Calu3 (cell line): Measurements from ENCODE around the gene CCNJ. TPM values are rescaled to one million over a fixed set of nuclear protein-coding genes. Genes with fewer than 3 reads are reported as not detected.

ENCODE experiments used
- BruUV-seq: library from RNA; stranded (reverse); fragments of 400-500 nt; replicated peaks from 2 replicates; lab custom pipeline; 2021; lab: Mats Ljungman, UMichigan
- CTCF ChIA-PET: fragments of 300-600 bp; sonication (Branson Sonifier 250); formaldehyde crosslinking; loops from one replicate; lab custom pipeline; 2022; ENCODE audit warnings: antibody characterized with exemption; lab: Charles Lee
- DNase-seq: peaks from one replicate; pipeline ENCODE4 v3.0.0; 2022
- H3K27ac Mint-ChIP-seq: one replicate; pipeline ENCODE4 v1.8.0; 2022; ENCODE audit warnings: mixed read lengths; ENCODE audit not compliant: unreplicated experiment
- H3K27me3 Mint-ChIP-seq: one replicate; pipeline ENCODE4 v1.8.0; 2022; ENCODE audit warnings: mixed read lengths; ENCODE audit not compliant: unreplicated experiment
- H3K36me3 Mint-ChIP-seq: one replicate; pipeline ENCODE4 v1.8.0; 2022; ENCODE audit warnings: mild to moderate bottlenecking, moderate library complexity, mixed read lengths; ENCODE audit not compliant: insufficient read depth, unreplicated experiment
- H3K4me1 Mint-ChIP-seq: one replicate; pipeline ENCODE4 v1.8.0; 2022; ENCODE audit warnings: mild to moderate bottlenecking, low read depth, mixed read lengths; ENCODE audit not compliant: unreplicated experiment
- H3K4me3 Mint-ChIP-seq: one replicate; pipeline ENCODE4 v1.8.0; 2022; ENCODE audit warnings: mild to moderate bottlenecking, low read depth, moderate library complexity, mixed read lengths; ENCODE audit not compliant: unreplicated experiment
- H3K9me3 Mint-ChIP-seq: one replicate; pipeline ENCODE4 v1.8.0; 2022; ENCODE audit warnings: low read depth, mixed read lengths; ENCODE audit not compliant: unreplicated experiment
- intact Hi-C: fragments of 100-400 bp; cut with micrococcal nuclease; formaldehyde crosslinking; loops from one replicate; pipeline ENCODE4 v1.10.0; 2022; ENCODE audit not compliant: unreplicated experiment
- total RNA-seq: library from RNA; stranded (reverse); gene quantifications from 2 replicates; pipeline ENCODE4 v1.2.3, GENCODE V29; 2022
- TF ChIP-seq, protein P1 (sequence below): fragments of 200-600 bp; IDR thresholded peaks from one replicate; pipeline ENCODE4 v1.8.0; 2022; ENCODE audit warnings: antibody characterized with exemption; ENCODE audit not compliant: unreplicated experiment

CCNJ gene
- total RNA-seq, 1 experiment from 2014 or later: 5.9 TPM

GRCh38 chr10:96061232-96061631, 17.8 kb downstream of the CCNJ start:
- CTCF ChIA-PET: no interaction called here
- Mint-ChIP-seq H3K36me3 (peaks cover 8% of the 10 kb centered on the region), H3K4me1 (no peaks in the 10 kb centered on the region), H3K9me3 (no peaks in the 10 kb centered on the region), H3K27ac (no peak overlapping the region), H3K4me3 (no peak overlapping the region), H3K27me3 (no peaks in the 10 kb centered on the region)
- intact Hi-C loops: no loop called here
- no peak for DNase-seq
- TF ChIP-seq, protein P1, sequence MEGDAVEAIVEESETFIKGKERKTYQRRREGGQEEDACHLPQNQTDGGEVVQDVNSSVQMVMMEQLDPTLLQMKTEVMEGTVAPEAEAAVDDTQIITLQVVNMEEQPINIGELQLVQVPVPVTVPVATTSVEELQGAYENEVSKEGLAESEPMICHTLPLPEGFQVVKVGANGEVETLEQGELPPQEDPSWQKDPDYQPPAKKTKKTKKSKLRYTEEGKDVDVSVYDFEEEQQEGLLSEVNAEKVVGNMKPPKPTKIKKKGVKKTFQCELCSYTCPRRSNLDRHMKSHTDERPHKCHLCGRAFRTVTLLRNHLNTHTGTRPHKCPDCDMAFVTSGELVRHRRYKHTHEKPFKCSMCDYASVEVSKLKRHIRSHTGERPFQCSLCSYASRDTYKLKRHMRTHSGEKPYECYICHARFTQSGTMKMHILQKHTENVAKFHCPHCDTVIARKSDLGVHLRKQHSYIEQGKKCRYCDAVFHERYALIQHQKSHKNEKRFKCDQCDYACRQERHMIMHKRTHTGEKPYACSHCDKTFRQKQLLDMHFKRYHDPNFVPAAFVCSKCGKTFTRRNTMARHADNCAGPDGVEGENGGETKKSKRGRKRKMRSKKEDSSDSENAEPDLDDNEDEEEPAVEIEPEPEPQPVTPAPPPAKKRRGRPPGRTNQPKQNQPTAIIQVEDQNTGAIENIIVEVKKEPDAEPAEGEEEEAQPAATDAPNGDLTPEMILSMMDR: no peak
- BruUV-seq: no TSS peak

DNA sequence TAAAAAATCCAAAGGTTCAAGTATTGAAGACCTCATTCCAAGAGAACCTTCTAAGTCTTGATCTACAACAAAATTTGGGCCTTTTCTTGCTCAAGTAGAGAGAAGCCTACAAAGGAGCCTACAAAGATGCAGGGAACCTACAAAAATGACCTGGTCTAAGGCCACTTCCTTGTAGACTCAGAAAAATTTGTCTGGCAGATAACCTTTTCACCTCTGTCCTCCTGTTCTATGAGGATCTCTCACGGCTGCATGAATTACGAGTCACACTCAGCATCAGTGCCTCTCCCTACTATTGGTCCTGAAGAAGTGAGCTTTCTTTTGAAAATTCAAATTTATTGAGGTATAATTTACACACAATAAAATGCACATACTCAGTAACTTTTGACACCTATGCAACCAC, 29.3 kb downstream of the CCNJ start:
- DNase-seq: no peak
- Mint-ChIP-seq H3K27ac (no peak overlapping the region), H3K4me3 (no peak overlapping the region), H3K27me3 (no peaks in the 10 kb centered on the region), H3K9me3 (no peaks in the 10 kb centered on the region), H3K4me1 (no peaks in the 10 kb centered on the region), H3K36me3 (no peaks in the 10 kb centered on the region)
- CTCF ChIA-PET: no interaction called here
- no TSS peak for BruUV-seq
- intact Hi-C loops: no loop called here
- TF ChIP-seq, protein P1: no peak

DNA sequence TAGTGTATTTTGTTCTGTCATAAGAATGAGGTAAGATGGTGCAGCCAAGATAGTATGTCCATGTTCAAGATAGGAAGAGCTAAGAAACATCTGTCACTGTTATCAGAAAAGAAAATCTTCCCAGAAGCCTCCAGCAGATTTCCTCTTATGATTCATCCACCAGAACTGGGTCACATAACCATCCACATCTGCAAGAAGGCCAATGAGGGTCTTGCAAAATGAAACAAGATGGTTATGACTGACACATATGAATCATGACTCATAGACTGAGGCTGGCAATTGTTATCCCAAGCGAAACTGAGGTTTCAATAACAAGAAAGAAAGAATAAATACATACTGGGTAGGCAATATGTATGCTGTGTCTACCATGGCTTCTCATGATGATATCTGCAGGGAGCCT, 30.3 kb downstream of the CCNJ start:
- no peak overlapping the region for H3K27ac Mint-ChIP-seq
- H3K36me3 Mint-ChIP-seq: no peaks in the 10 kb centered on the region
- no peak overlapping the region for H3K4me3 Mint-ChIP-seq
- no peaks in the 10 kb centered on the region for H3K4me1 Mint-ChIP-seq
- H3K27me3 Mint-ChIP-seq: no peaks in the 10 kb centered on the region
- no peak for DNase-seq
- no peaks in the 10 kb centered on the region for H3K9me3 Mint-ChIP-seq
- intact Hi-C loops: no loop called here
- BruUV-seq: no TSS peak
- CTCF ChIA-PET: no interaction called here
- TF ChIP-seq, protein P1: no peak

GRCh38 chr10:96074776-96075175, 31.4 kb downstream of the CCNJ start:
- TF ChIP-seq, protein P1: no peak
- intact Hi-C loops: no loop called here
- DNase-seq: no peak
- Mint-ChIP-seq H3K4me1 (no peaks in the 10 kb centered on the region), H3K27ac (no peak overlapping the region), H3K36me3 (no peaks in the 10 kb centered on the region), H3K27me3 (no peaks in the 10 kb centered on the region), H3K4me3 (no peak overlapping the region), H3K9me3 (no peaks in the 10 kb centered on the region)
- CTCF ChIA-PET: no interaction called here
- BruUV-seq: no TSS peak
